GM23248 (cell line): ENCODE measurements around the gene TOLLIP. TPM values are rescaled to one million over a fixed set of nuclear protein-coding genes. Genes with fewer than 3 reads are reported as not detected.

Experiments
- DNase-seq: peaks from one replicate; pipeline ENCODE4 v3.0.0-alpha.2; 2015
- H2AFZ ChIP-seq: fragments of 200-600 bp; sonication (generic); 2 replicates; pipeline ENCODE4 v1.6.1; 2016; ENCODE audit warnings: antibody characterized with exemption
- H3F3A ChIP-seq: fragments of 200-600 bp; sonication (generic); 2 replicates; pipeline ENCODE4 v1.6.1; 2016; ENCODE audit warnings: mild to moderate bottlenecking, antibody characterized with exemption, mixed run types; ENCODE audit not compliant: insufficient read depth
- H3K27ac ChIP-seq: fragments of 200-600 bp; sonication (generic); 2 replicates; pipeline ENCODE4 v1.5.1; 2016; ENCODE audit warnings: mild to moderate bottlenecking
- H3K27me3 ChIP-seq: fragments of 200-600 bp; sonication (generic); replicated peaks from 2 replicates; pipeline ENCODE4 v1.6.1; 2016; ENCODE audit warnings: mild to moderate bottlenecking; ENCODE audit not compliant: insufficient read depth
- H3K36me3 ChIP-seq: fragments of 200-600 bp; sonication (generic); 2 replicates; pipeline ENCODE4 v1.6.1; 2016; ENCODE audit warnings: low read depth, mild to moderate bottlenecking
- H3K4me1 ChIP-seq: fragments of 200-600 bp; sonication (generic); 2 replicates; pipeline ENCODE4 v1.6.1; 2016; ENCODE audit warnings: mild to moderate bottlenecking; ENCODE audit not compliant: insufficient read depth
- H3K4me2 ChIP-seq: fragments of 200-600 bp; sonication (generic); one replicate; pipeline ENCODE4 v1.6.1; 2016; ENCODE audit warnings: mild to moderate bottlenecking; ENCODE audit not compliant: unreplicated experiment
- H3K4me3 ChIP-seq: fragments of 200-600 bp; sonication (generic); 2 replicates; pipeline ENCODE4 v1.5.1; 2016; ENCODE audit warnings: mild to moderate bottlenecking
- H3K79me2 ChIP-seq: fragments of 200-600 bp; sonication (generic); 2 replicates; pipeline ENCODE4 v1.6.1; 2016; ENCODE audit warnings: mild to moderate bottlenecking; ENCODE audit not compliant: insufficient read depth
- H3K9ac ChIP-seq: fragments of 200-600 bp; sonication (generic); 2 replicates; pipeline ENCODE4 v1.6.1; 2016; ENCODE audit warnings: mild to moderate bottlenecking
- H3K9me2 ChIP-seq: fragments of 200-600 bp; sonication (generic); 2 replicates; pipeline ENCODE4 v1.6.1; 2016; ENCODE audit warnings: mixed run types, mild to moderate bottlenecking, moderate library complexity; ENCODE audit not compliant: insufficient read depth
- H3K9me3 ChIP-seq: fragments of 200-600 bp; sonication (generic); one replicate; pipeline ENCODE4 v1.6.1; 2017; ENCODE audit warnings: low read depth
- H4K20me1 ChIP-seq: fragments of 200-600 bp; sonication (generic); 2 replicates; pipeline ENCODE4 v1.6.0; 2016; ENCODE audit not compliant: insufficient read depth
- EZH2 ChIP-seq: fragments of 200-600 bp; sonication (generic); IDR thresholded peaks from 2 replicates; pipeline ENCODE4 v1.6.1; 2018; ENCODE audit warnings: antibody characterized with exemption, mild to moderate bottlenecking; ENCODE audit not compliant: insufficient read depth, poor library complexity, severe bottlenecking
- EZH2phosphoT487 ChIP-seq: fragments of 200-600 bp; sonication (generic); IDR thresholded peaks from 2 replicates; pipeline ENCODE4 v1.6.1; 2018; ENCODE audit warnings: antibody characterized with exemption, moderate library complexity, mild to moderate bottlenecking, low read depth; ENCODE audit not compliant: insufficient read depth
- WGBS, 2 experiments: methylation state at CpG; one replicate each; pipeline ENCODE4 v1.1.6; 2015 to 2017; ENCODE audit warnings: low lambda C conversion rate in 2 of 2, low coverage in 1 of 2; ENCODE audit errors: missing lambda C conversion rate in 2 of 2; 5-methylcytosine and 5-hydroxymethylcytosine counted together
- in situ Hi-C: fragments of 300-500 bp; cut with MboI; formaldehyde crosslinking; loops from 2 replicates; pipeline ENCODE4 v1.15.0; 2020
- polyA plus RNA-seq: library from polyadenylated mRNA; unstranded; fragments of >200 nt; fragmentation: Nextera tagmentation; extraction: Ambion mirVana; gene quantifications from 2 replicates; pipeline ENCODE4 v1.2.1, GENCODE V29; 2016
- total RNA-seq: library from RNA; depleted of rRNA; stranded (reverse); fragments of >200 nt; shearing (Covaris generic); gene quantifications from 2 replicates; pipeline ENCODE4 v1.2.3, GENCODE V29; 2014

TOLLIP gene
- total and polyA plus RNA-seq, 2 experiments from 2014 or later, result 27.3 to 57.7 TPM

DNA sequence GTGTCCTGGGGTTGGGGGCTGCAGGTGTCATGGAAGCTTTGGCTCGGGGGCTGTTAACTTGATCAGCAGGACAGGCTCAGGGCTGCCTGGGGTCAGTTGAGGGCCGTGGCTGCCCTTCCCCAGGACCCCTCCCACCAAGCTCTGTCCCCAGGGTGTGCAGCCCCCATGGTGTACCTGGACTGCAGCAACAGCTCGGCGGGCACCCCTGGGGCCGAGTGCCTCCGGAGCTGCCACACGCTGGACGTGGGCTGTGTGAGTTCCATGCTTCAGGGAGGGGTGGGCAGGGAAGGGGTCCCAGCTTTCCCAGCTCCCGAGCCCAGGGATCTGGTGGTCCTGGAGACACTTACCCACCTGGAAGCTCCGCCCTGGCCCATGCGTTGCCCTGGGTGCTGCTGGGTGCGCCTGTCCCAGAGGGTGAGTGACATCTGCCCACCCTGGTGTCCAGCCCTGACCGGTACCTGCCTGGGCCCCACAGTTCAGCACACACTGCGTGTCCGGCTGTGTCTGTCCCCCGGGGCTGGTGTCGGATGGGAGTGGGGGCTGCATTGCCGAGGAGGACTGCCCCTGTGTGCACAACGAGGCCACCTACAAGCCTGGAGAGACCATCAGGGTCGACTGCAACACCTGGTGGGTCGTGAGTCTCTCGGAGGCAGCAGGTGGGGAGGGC, 75.2 kb downstream of the TOLLIP start:
- no peak for TF ChIP-seq EZH2phosphoT487
- no peak for TF ChIP-seq EZH2

GRCh38 chr11:1233351-1234053, 75.9 kb downstream of the TOLLIP start:
- H3K79me2 ChIP-seq, result no peaks in the 10 kb centered on the region
- no peaks in the 10 kb centered on the region for H3K36me3 ChIP-seq
- no peak for TF ChIP-seq EZH2phosphoT487
- no peak for TF ChIP-seq EZH2
- no peaks in the 10 kb centered on the region for H3K9me2 ChIP-seq
- no peak overlapping the region for H3K4me2 ChIP-seq
- H3K27me3 ChIP-seq, result no peaks in the 10 kb centered on the region
- in situ Hi-C loops, result no loop called here
- no peaks in the 10 kb centered on the region for H3K9me3 ChIP-seq
- H3F3A ChIP-seq, result no peaks in the 10 kb centered on the region
- no peak overlapping the region for H3K27ac ChIP-seq
- H2AFZ ChIP-seq, result no peak overlapping the region
- no peak for DNase-seq
- no peak overlapping the region for H3K9ac ChIP-seq
- H4K20me1 ChIP-seq, result no peaks in the 10 kb centered on the region
- 66 to 85% methylated on average over 6 to 21 of the region's 21 CpGs for WGBS, 2 experiments
- no peak overlapping the region for H3K4me3 ChIP-seq
- H3K4me1 ChIP-seq, result no peaks in the 10 kb centered on the region

More for the DNA sequence above, 75.2 kb downstream of the TOLLIP start:
- Histone ChIP-seq H4K20me1 (no peaks in the 10 kb centered on the region), H3K27me3 (no peaks in the 10 kb centered on the region), H3K9me3 (no peaks in the 10 kb centered on the region), H3F3A (no peaks in the 10 kb centered on the region), H3K9me2 (no peaks in the 10 kb centered on the region), H3K4me1 (no peaks in the 10 kb centered on the region), H3K4me3 (no peak overlapping the region), H3K27ac (no peak overlapping the region), H3K36me3 (no peaks in the 10 kb centered on the region), H3K4me2 (no peak overlapping the region), H3K79me2 (no peaks in the 10 kb centered on the region), H3K9ac (no peak overlapping the region), H2AFZ (no peak overlapping the region)
- no peak for DNase-seq
- WGBS, 2 experiments, result 45 to 47% methylated on average over 18 to 22 of the region's 22 CpGs
- in situ Hi-C loops, result no loop called here

DNA sequence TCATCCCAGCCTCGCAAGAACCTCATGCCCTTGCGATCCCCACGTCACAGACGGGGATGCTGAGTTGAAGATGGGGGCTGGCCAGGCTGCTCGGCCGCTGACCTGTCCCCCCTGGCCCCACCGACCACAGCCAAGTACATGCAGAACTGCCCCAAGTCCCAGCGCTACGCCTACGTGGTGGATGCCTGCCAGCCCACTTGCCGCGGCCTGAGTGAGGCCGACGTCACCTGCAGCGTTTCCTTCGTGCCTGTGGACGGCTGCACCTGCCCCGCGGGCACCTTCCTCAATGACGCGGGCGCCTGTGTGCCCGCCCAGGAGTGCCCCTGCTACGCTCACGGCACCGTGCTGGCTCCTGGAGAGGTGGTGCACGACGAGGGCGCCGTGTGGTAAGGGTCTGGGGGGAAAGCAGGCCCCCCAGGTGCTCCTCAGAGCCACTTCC, 76.5 kb downstream of the TOLLIP start:
- H3K9me3 ChIP-seq, result no peaks in the 10 kb centered on the region
- H3K27ac ChIP-seq, result no peak overlapping the region
- no peaks in the 10 kb centered on the region for H3F3A ChIP-seq
- H3K4me3 ChIP-seq, result no peak overlapping the region
- no peaks in the 10 kb centered on the region for H4K20me1 ChIP-seq
- no peak overlapping the region for H3K4me2 ChIP-seq
- TF ChIP-seq EZH2phosphoT487 (no peak), EZH2 (no peak)
- in situ Hi-C loops, result no loop called here
- no peaks in the 10 kb centered on the region for H3K36me3 ChIP-seq
- 71 to 82% methylated on average over 21 to 30 of the region's 30 CpGs for WGBS, 2 experiments
- H3K4me1 ChIP-seq, result no peaks in the 10 kb centered on the region
- H3K9me2 ChIP-seq, result no peaks in the 10 kb centered on the region
- H3K27me3 ChIP-seq, result no peaks in the 10 kb centered on the region
- no peak for DNase-seq
- no peak overlapping the region for H2AFZ ChIP-seq
- H3K79me2 ChIP-seq, result no peaks in the 10 kb centered on the region
- no peak overlapping the region for H3K9ac ChIP-seq

- H3K4me2 ChIP-seq, result no peak overlapping the region
- H4K20me1 ChIP-seq, result no peaks in the 10 kb centered on the region
- H3K4me3 ChIP-seq, result no peak overlapping the region
- WGBS, 2 experiments, result 72% methylated on average over 42 to 44 of the region's 46 CpGs
- no peaks in the 10 kb centered on the region for H3K27me3 ChIP-seq
- no peaks in the 10 kb centered on the region for H3K4me1 ChIP-seq
- in situ Hi-C loops, result no loop called here
- TF ChIP-seq EZH2phosphoT487, result no peak
- TF ChIP-seq EZH2, result no peak
- no peaks in the 10 kb centered on the region for H3K36me3 ChIP-seq
- no peaks in the 10 kb centered on the region for H3K79me2 ChIP-seq
- H3K27ac ChIP-seq, result no peak overlapping the region
- H3K9ac ChIP-seq, result no peak overlapping the region
- DNase-seq, result no peak
- no peaks in the 10 kb centered on the region for H3F3A ChIP-seq
- no peaks in the 10 kb centered on the region for H3K9me2 ChIP-seq
- H3K9me3 ChIP-seq, result no peaks in the 10 kb centered on the region
- H2AFZ ChIP-seq, result no peak overlapping the region
Observed at GRCh38 chr11:1232021-1232882, 77.2 kb downstream of the TOLLIP start.
